Mammary epithelial cell (primary cell): ENCODE measurements around the gene ABAT.

ENCODE experiments used
- EZH2 ChIP-seq: IDR thresholded peaks from 2 replicates; pipeline ENCODE4 v1.6.1; 2012; ENCODE audit warnings: low read length, inconsistent platforms, borderline replicate concordance
- TF ChIP-seq, protein P1 (sequence below), 2 donors: IDR thresholded peaks in 1 of 2; conservative IDR thresholded peaks in 1 of 2; 2 replicates each; pipeline ENCODE4 v1.5.1; 2011 to 2012; ENCODE audit warnings: inconsistent platforms in 2 of 2, low read length in 2 of 2, mild to moderate bottlenecking in 2 of 2, control low read depth in 1 of 2, low read depth in 1 of 2; ENCODE audit not compliant: insufficient read depth in 1 of 2; ENCODE audit errors: extremely low read depth in 1 of 2

DNA sequence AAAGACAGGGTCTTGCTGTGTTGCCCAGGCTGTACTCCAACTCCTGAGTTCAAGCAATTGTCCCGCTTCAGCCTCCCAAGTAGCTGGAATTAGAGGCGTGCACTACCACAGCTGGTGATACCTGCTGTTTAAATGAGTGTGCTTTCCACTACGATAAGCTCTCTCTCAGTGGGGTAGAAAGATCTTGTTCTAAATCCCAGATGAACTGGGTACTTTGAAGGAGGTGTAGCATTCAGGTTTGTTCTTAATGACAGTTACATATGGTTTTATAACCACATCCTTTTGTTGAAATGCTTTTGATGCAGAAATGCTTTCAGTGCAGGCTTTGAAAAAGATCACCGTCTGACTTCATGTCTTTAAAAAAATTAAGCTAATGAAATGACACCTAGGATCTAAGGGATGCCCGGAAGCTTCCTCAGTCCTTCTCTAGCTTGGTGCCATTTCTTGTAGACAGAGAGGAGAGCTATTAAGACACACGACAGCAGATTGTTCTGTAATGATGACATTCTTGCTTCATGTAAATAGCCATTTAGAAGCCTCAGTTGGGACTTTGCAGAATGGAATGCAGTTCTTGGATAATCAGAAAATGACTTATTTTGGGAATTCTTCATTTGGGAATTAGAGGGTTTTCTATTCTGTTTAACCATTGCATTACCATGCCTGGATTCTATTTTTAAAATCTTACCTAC is 142.7 kb downstream of the ABAT start:
- TF ChIP-seq, protein P1, sequence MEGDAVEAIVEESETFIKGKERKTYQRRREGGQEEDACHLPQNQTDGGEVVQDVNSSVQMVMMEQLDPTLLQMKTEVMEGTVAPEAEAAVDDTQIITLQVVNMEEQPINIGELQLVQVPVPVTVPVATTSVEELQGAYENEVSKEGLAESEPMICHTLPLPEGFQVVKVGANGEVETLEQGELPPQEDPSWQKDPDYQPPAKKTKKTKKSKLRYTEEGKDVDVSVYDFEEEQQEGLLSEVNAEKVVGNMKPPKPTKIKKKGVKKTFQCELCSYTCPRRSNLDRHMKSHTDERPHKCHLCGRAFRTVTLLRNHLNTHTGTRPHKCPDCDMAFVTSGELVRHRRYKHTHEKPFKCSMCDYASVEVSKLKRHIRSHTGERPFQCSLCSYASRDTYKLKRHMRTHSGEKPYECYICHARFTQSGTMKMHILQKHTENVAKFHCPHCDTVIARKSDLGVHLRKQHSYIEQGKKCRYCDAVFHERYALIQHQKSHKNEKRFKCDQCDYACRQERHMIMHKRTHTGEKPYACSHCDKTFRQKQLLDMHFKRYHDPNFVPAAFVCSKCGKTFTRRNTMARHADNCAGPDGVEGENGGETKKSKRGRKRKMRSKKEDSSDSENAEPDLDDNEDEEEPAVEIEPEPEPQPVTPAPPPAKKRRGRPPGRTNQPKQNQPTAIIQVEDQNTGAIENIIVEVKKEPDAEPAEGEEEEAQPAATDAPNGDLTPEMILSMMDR (conservative IDR thresholded peaks at IDR 0.05 in 1 of 2, IDR thresholded peaks at IDR 0.05 in 1 of 2; ENCODE audit: extremely low read depth in 1 of 2, insufficient read depth in 1 of 2, low read depth in 1 of 2, low read length in 2 of 2) = no peak
- no peak for TF ChIP-seq EZH2
